Spleen (tissue), 7 donors: ENCODE results near the gene TBXAS1.

Experiments used
- POLR2AphosphoS5 ChIP-seq, 3 donors: sonication (generic); formaldehyde crosslinking; IDR thresholded peaks; one replicate each; pipeline ENCODE4 v1.5.1; 2017; ENCODE audit warnings: antibody characterized with exemption in 3 of 3
- TF ChIP-seq, protein P1 (sequence below), 11 experiments: fragments of 200-600 bp in 7 of 11; fragments of 450-650 bp in 4 of 11; sonication (generic) in 4 of 11; IDR thresholded peaks in 8 of 11; conservative IDR thresholded peaks in 3 of 11; 1 replicate in 7 of 11; 2 replicates in 4 of 11; pipeline versions ENCODE4 v1.4.0 to v1.8.0; 2016 to 2021; ENCODE audit warnings: antibody characterized with exemption in 11 of 11, inconsistent platforms in 4 of 11, mild to moderate bottlenecking in 1 of 11
- donor health status: DM: no; HTN: no; CAD: no; lungs with moderate emphysema.
- donor health status: DM: no; HTN: no; CAD: no.
- donor health status: DM: no; HTN: no; CAD: no.

DNA sequence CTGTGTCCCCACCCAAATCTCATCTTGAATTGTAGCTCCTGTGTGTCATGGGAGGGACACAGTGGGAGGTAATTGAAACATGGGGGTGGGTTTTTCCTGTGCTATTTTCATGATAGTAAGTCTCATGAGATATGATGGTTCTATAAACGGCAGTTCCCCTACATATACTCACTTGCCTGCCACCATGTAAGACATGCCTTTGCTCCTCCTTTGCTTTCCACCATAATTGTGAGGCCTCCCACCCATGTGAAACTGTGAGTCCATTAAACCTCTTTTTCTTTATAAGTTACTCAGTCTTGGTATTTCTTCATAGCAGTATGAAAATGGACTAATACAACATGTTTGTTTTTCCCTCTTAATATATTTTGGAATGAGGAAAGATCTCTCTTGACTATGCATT, 24.5 kb upstream of the TBXAS1 start:
- TF ChIP-seq, protein P1, sequence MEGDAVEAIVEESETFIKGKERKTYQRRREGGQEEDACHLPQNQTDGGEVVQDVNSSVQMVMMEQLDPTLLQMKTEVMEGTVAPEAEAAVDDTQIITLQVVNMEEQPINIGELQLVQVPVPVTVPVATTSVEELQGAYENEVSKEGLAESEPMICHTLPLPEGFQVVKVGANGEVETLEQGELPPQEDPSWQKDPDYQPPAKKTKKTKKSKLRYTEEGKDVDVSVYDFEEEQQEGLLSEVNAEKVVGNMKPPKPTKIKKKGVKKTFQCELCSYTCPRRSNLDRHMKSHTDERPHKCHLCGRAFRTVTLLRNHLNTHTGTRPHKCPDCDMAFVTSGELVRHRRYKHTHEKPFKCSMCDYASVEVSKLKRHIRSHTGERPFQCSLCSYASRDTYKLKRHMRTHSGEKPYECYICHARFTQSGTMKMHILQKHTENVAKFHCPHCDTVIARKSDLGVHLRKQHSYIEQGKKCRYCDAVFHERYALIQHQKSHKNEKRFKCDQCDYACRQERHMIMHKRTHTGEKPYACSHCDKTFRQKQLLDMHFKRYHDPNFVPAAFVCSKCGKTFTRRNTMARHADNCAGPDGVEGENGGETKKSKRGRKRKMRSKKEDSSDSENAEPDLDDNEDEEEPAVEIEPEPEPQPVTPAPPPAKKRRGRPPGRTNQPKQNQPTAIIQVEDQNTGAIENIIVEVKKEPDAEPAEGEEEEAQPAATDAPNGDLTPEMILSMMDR (IDR thresholded peaks at IDR 0.05 in 8 of 11, conservative IDR thresholded peaks at IDR 0.05 in 3 of 11), result no peak
- TF ChIP-seq POLR2AphosphoS5 (IDR thresholded peaks at IDR 0.05), result no peak
